ENCODE results near the gene KIF26B. TPM values are rescaled to one million over a fixed set of nuclear protein-coding genes. Genes with fewer than 3 reads are reported as not detected.

KIF26B gene
- polyA plus RNA-seq, 1 donor (not counting 4 experiments of a cell fraction or from before 2014, with no cell fraction given) = 0.58 TPM

GRCh38 chr1:245431706-245432105 is 276.9 kb downstream of the KIF26B start:
- Histone ChIP-seq H3K36me3 (ENCODE audit: control insufficient read depth in 2 of 2, extremely low read depth in 1 of 2, insufficient read depth in 2 of 2, low read length in 2 of 2) (no peaks in the 10 kb centered on the region), H3K27me3 (ENCODE audit: control insufficient read depth, extremely low read depth, insufficient read depth, low read length) (no peaks in the 10 kb centered on the region), H2AFZ (ENCODE audit: control insufficient read depth, low read length) (no peak overlapping the region), H3K27ac (ENCODE audit: control insufficient read depth, insufficient read depth, low read length) (no peak overlapping the region), H4K20me1 (ENCODE audit: control insufficient read depth, extremely low read depth, insufficient read depth, low read length) (no peaks in the 10 kb centered on the region), H3K9me1 (ENCODE audit: control insufficient read depth, extremely low read depth, insufficient read depth, low read length) (no peaks in the 10 kb centered on the region), H3K4me3 (ENCODE audit: control insufficient read depth in 2 of 3, extremely low read depth in 1 of 3, insufficient read depth in 2 of 3, low read depth in 1 of 3, low read length in 3 of 3) (no peak overlapping the region), H3K4me2 (ENCODE audit: control insufficient read depth, extremely low read depth, insufficient read depth, low read depth, low read length) (no peak overlapping the region), H3K4me1 (ENCODE audit: control insufficient read depth, extremely low read depth, insufficient read depth, low read length) (no peaks in the 10 kb centered on the region), H3K9me3 (ENCODE audit: control insufficient read depth, low read depth, low read length) (no peaks in the 10 kb centered on the region), H3K79me2 (ENCODE audit: control insufficient read depth, insufficient read depth, low read length) (no peaks in the 10 kb centered on the region), H3K9ac (ENCODE audit: control insufficient read depth, extremely low read depth, insufficient read depth, low read length) (no peak overlapping the region)
- TF ChIP-seq CTCF (optimal IDR thresholded peaks at IDR 0.05 in 1 of 3, IDR thresholded peaks at IDR 0.05 in 1 of 3, conservative IDR thresholded peaks at IDR 0.05 in 1 of 3; ENCODE audit: extremely low read depth in 1 of 3, insufficient read depth in 2 of 3, low read length in 3 of 3) (no peak), EZH2 (IDR thresholded peaks at IDR 0.05; ENCODE audit: low read length) (no peak)
- FAIRE-seq (no peak), DNase-seq (ENCODE audit: low read depth, low spot score) (no peak)
- dilution Hi-C loops (cut with MboI; ENCODE audit: extremely low pct_ligation_motif_present, low sequenced_read_pairs) = no loop called here

GRCh38 chr1:245432228-245432875 is 277.6 kb downstream of the KIF26B start:
- Histone ChIP-seq H3K4me3 (ENCODE audit: control insufficient read depth in 2 of 3, extremely low read depth in 1 of 3, insufficient read depth in 2 of 3, low read depth in 1 of 3, low read length in 3 of 3) (no peak overlapping the region), H3K4me2 (ENCODE audit: control insufficient read depth, extremely low read depth, insufficient read depth, low read depth, low read length) (no peak overlapping the region), H3K36me3 (ENCODE audit: control insufficient read depth in 2 of 2, extremely low read depth in 1 of 2, insufficient read depth in 2 of 2, low read length in 2 of 2) (no peaks in the 10 kb centered on the region), H3K27me3 (ENCODE audit: control insufficient read depth, extremely low read depth, insufficient read depth, low read length) (no peaks in the 10 kb centered on the region), H3K79me2 (ENCODE audit: control insufficient read depth, insufficient read depth, low read length) (no peaks in the 10 kb centered on the region), H3K9ac (ENCODE audit: control insufficient read depth, extremely low read depth, insufficient read depth, low read length) (no peak overlapping the region), H3K9me1 (ENCODE audit: control insufficient read depth, extremely low read depth, insufficient read depth, low read length) (no peaks in the 10 kb centered on the region), H3K4me1 (ENCODE audit: control insufficient read depth, extremely low read depth, insufficient read depth, low read length) (no peaks in the 10 kb centered on the region), H3K27ac (ENCODE audit: control insufficient read depth, insufficient read depth, low read length) (no peak overlapping the region), H3K9me3 (ENCODE audit: control insufficient read depth, low read depth, low read length) (no peaks in the 10 kb centered on the region), H2AFZ (ENCODE audit: control insufficient read depth, low read length) (no peak overlapping the region), H4K20me1 (ENCODE audit: control insufficient read depth, extremely low read depth, insufficient read depth, low read length) (no peaks in the 10 kb centered on the region)
- TF ChIP-seq EZH2 (IDR thresholded peaks at IDR 0.05; ENCODE audit: low read length) (no peak), CTCF (optimal IDR thresholded peaks at IDR 0.05 in 1 of 3, IDR thresholded peaks at IDR 0.05 in 1 of 3, conservative IDR thresholded peaks at IDR 0.05 in 1 of 3; ENCODE audit: extremely low read depth in 1 of 3, insufficient read depth in 2 of 3, low read length in 3 of 3) (no peak)
- dilution Hi-C loops (cut with MboI; ENCODE audit: extremely low pct_ligation_motif_present, low sequenced_read_pairs) = no loop called here
- no peak for FAIRE-seq
- DNase-seq (ENCODE audit: low read depth, low spot score) = no peak
